HUES48 (cell line): ENCODE measurements around the gene MEIG1.
"Not testable (repeated sequence)": the region's sequence is repeated elsewhere in the genome, so short reads cannot be mapped to it uniquely, and the experiment has no call there.

Experiments used
- H3K27ac ChIP-seq: one replicate; pipeline ENCODE4 v1.7.0; 2013; ENCODE audit warnings: low read depth, low read length, inconsistent platforms
- H3K27me3 ChIP-seq: 2 replicates; pipeline ENCODE4 v1.6.1; 2013; ENCODE audit warnings: mild to moderate bottlenecking, low read length; ENCODE audit not compliant: control insufficient read depth, insufficient read depth
- H3K36me3 ChIP-seq: 2 replicates; pipeline ENCODE4 v1.6.1; 2013; ENCODE audit warnings: low read length; ENCODE audit not compliant: control insufficient read depth, insufficient read depth
- H3K4me1 ChIP-seq: 2 replicates; pipeline ENCODE4 v1.6.1; 2013; ENCODE audit warnings: mild to moderate bottlenecking, low read length; ENCODE audit not compliant: control insufficient read depth, insufficient read depth
- H3K4me3 ChIP-seq: 2 replicates; pipeline ENCODE4 v1.5.1; 2013; ENCODE audit warnings: mild to moderate bottlenecking, low read depth, low read length
- H3K9ac ChIP-seq: 2 replicates; pipeline ENCODE4 v1.6.1; 2013; ENCODE audit warnings: mild to moderate bottlenecking, low read depth, low read length, moderate library complexity
- H3K9me3 ChIP-seq: 2 replicates; pipeline ENCODE4 v1.6.1; 2013; ENCODE audit warnings: low read length; ENCODE audit not compliant: control insufficient read depth, insufficient read depth

The MEIG1 gene

DNA sequence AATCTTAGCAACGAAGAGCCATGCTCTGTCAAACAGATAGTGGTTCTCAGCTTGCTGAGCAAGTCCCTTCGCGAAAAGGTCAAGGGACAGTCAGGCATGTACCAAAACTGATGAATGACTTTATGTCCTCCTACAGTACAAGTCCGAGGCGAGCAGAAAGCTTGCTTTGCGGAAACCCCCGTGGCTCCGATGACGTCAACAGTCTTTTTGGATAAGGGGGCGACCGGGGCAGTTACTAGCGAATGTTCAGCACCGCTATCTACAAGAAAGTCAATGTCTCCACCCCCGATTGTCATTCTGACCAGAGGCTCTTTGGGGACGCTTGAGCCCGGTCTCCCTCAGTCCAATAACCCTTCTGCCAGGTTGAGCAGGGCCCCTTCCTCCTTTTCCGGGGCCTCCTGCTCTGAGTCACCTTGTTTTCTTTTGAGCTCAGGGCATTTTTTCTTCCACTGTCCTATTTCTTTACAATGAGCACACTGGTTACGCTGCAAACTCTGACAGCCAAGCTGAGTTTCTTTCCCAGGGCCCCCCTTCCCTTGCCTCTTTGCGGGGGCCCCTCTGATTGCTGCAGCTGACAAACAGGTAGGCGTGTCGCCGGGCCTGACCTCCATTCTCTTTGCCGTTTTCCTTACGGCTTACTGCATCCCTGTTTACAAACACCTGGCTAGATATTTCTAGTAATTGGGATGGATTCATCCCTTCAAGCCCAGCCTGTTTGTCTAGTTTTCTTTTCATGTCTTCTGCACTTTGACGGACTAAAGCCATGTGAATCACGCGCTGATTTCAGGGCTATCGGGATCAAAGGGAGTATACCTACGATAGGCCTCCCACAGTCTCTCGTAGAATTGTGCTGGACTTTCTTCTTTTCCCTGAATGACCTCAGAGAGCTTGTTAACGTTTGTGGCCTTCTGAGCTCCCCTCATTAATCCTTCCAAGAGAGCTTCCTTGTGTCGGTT, 34.6 kb downstream of the MEIG1 start:
- H3K9ac ChIP-seq, H3K36me3 ChIP-seq, H3K4me1 ChIP-seq, H3K27me3 ChIP-seq, H3K9me3 ChIP-seq, H3K4me3 ChIP-seq, H3K27ac ChIP-seq: not testable (repeated sequence)

DNA sequence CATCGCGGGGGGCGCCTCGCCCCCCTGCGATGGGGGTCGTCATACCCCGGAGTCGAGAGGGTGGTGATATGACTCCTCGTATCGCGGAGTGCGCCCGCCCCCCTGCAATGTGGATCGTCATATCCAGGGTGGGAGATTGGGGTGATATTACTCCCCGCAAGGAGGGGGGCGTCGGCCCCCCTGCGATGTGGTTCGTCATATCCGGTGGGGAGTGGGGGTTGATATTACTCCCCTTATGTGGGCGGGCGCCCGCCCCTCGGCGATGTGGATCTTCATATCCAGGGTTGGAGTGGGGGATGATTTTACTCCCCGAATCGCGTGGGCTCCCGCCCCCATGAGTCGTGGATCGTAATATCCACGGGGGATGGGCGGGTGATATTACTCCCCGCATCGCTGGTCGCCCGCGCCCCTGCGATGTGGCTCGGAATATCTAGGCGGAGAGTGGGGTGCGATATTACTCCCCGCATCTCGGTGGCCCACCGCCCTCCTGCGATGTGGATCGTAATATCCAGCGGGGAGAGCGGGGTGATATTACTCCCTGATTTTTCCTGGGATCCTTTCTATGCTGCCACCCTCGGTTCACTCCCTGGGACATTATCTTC, 36.9 kb downstream of the MEIG1 start:
- H3K4me3 ChIP-seq, result no peak overlapping the region
- no peak overlapping the region for H3K9ac ChIP-seq
- no peaks in the 10 kb centered on the region for H3K27me3 ChIP-seq
- H3K27ac ChIP-seq, result no peak overlapping the region
- no peaks in the 10 kb centered on the region for H3K9me3 ChIP-seq
- H3K36me3 ChIP-seq, result no peaks in the 10 kb centered on the region
- H3K4me1 ChIP-seq, result no peaks in the 10 kb centered on the region

DNA sequence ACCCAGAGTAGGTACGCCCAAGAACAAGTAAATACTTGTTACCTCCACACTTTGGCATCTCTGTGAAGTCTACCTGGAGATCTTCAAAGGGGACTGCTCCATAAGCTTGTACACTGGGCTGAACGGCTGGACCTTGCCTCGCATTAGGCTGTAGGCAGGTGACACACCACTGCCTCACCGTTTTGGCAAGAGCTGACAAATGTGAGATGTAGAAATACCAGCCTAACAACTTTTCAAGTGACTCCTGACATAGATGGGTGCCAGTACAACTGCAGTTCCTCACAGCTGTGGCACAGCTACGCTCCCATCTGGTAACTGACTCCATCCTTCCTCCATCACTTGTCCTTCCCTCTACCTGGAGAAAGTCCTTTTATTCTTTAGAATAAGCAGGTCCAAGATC, 54.3 kb downstream of the MEIG1 start:
- H3K36me3 ChIP-seq, H3K9ac ChIP-seq, H3K27ac ChIP-seq, H3K27me3 ChIP-seq, H3K4me1 ChIP-seq, H3K9me3 ChIP-seq, H3K4me3 ChIP-seq: not testable (repeated sequence)

DNA sequence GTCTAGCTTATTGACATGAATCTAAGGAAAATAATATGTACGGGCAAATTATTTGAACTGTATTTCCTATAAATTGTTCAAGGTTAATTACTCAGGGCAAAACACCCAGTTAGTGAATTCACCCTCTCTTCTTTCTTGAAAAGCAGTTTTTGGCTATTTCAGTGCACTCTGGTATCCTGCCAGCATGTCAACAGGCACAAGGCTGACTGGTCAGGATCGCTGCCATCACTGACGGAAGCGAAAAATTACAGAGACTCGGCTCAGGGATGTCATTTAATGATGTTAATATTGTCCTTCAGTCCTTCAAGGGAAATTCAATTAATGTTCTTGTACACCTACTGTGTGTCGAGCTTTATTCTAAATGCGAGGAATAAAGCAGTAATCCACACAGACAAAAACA, 56.3 kb downstream of the MEIG1 start:
- H3K4me3 ChIP-seq, result no peak overlapping the region
- H3K36me3 ChIP-seq, result no peaks in the 10 kb centered on the region
- no peaks in the 10 kb centered on the region for H3K4me1 ChIP-seq
- H3K27me3 ChIP-seq, result no peaks in the 10 kb centered on the region
- no peaks in the 10 kb centered on the region for H3K9me3 ChIP-seq
- no peak overlapping the region for H3K9ac ChIP-seq
- no peak overlapping the region for H3K27ac ChIP-seq

DNA sequence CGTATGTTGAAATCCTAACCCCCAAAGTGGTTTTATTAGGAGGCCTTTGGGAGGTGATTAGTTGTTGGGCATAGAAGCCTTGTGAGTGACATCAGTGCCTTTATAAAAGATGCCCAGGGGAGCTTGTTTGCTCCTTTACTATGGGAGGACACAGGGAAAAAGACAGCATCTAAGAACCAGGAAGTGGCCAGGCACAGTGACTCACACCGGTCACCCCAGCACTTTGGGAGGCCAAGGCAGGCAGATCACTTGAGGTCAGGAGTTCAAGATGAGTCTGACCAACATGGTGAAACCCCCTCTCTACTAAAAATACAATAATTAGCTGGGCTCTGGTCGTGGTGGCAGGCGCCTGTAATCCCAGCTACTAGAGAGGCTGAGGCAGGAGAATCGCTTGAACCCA, 61.8 kb downstream of the MEIG1 start:
- H3K27ac ChIP-seq, H3K9ac ChIP-seq: not testable (repeated sequence)

More for the DNA sequence above, 61.8 kb downstream of the MEIG1 start:
- H3K36me3 ChIP-seq, H3K4me3 ChIP-seq, H3K4me1 ChIP-seq, H3K27me3 ChIP-seq, H3K9me3 ChIP-seq: not testable (repeated sequence)
